ENCODE measurements around the gene C4BPB.

C4BPB gene

GRCh38 chr1:207129053-207129452 is 40.4 kb downstream of the C4BPB start:
- no peak overlapping the region for H3K27ac ChIP-seq
- no peak for DNase-seq (ENCODE audit: low read depth, low spot score)

GRCh38 chr1:207130252-207131036 is 41.8 kb downstream of the C4BPB start:
- H3K27ac ChIP-seq: no peak overlapping the region
- DNase-seq (ENCODE audit: low read depth, low spot score): no peak

DNA sequence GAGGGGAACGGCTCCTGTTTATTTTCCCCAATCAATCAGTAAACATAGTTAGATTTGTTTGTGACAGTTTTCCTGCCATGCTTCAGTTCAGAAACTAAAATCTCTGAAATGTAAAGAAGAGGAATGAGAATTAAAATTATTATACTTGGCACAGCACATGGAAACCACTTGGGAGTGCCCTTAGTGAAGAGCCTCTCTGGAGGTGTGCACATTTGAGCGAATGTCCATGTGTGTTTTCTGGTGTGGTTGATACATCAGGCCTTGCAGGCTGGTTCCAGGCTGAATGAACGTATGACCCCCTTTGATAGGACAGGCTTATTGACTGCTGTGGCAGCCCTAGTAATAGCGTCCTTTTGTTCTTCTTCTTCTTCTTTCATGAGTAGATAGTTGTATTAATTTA is 42.5 kb downstream of the C4BPB start:
- H3K27ac ChIP-seq: no peak overlapping the region
- no peak for DNase-seq (ENCODE audit: low read depth, low spot score)

DNA sequence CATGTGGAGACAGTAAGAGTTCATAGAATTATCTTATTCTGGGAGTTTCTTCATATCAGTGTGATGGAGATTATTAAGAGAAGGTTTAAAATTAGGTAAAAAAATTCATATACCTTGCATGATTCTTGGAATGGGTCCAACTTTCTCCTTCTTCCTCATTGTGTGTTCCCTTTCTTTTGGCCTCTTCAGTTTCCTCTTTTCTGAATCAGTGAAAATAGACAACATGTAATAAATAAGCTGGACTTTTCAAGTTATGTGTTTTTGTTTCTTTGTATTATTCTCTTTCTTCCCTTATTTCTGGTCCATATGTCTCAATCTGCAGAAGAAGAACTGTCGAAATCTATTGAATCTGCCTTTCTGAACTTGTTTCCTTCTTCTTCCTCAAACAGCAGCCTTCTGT is 45.9 kb downstream of the C4BPB start:
- DNase-seq (ENCODE audit: low read depth, low spot score): no peak
- H3K27ac ChIP-seq: no peak overlapping the region

GRCh38 chr1:207139616-207140015 is 51.0 kb downstream of the C4BPB start:
- no peak for DNase-seq (ENCODE audit: low read depth, low spot score)
- H3K27ac ChIP-seq: no peak overlapping the region

GRCh38 chr1:207140536-207140935 is 51.9 kb downstream of the C4BPB start:
- H3K27ac ChIP-seq: no peak overlapping the region
- peak; percentile 6 for DNase-seq (ENCODE audit: low read depth, low spot score)

DNA sequence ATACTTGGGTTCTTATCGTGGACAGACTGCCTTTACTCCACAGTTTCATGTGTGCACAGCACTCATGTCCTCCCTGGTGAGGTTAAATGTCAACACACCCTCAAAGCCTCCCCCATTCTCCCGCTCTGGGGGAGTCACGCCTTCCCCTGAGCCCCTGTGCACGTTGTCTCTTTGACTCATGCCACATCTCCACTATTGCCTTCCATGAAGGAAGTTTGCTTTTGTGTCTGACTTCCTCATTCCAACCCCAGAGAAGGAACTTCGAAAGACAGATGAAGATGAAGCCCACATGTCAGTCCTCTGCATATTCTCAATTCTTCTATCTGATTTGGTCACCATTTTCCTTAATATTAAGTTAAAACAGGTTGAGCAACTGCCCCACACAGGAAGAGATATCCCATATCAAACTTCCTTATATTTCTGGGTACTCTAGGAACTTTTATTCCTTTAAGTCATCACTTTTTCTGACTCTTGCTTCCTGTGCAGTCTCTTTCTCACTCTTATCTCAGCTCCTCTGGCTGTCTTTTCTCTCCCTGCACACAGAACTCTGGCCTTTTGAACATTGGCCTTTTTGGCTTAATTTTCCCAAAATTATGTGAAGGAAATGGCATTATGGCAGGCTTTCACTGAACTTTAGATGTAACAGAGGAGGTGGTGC is 56.9 kb downstream of the C4BPB start:
- no peak overlapping the region for H3K27ac ChIP-seq

More for the DNA sequence above, 56.9 kb downstream of the C4BPB start:
- DNase-seq (ENCODE audit: low read depth, low spot score): no peak

Measured in epithelial cell of prostate (primary cell).